IPS-18a (cell line): ENCODE results near the gene FAM193A.
"Not testable (repeated sequence)": the region's sequence is repeated elsewhere in the genome, so short reads cannot be mapped to it uniquely, and the experiment has no call there.

Experiments
- H3K27ac ChIP-seq: one replicate; pipeline ENCODE4 v1.5.1; 2013; ENCODE audit warnings: low read length
- H3K27me3 ChIP-seq: one replicate; pipeline ENCODE4 v1.6.1; 2013; ENCODE audit warnings: mild to moderate bottlenecking, low read length; ENCODE audit not compliant: control insufficient read depth, insufficient read depth
- H3K36me3 ChIP-seq: one replicate; pipeline ENCODE4 v1.6.1; 2013; ENCODE audit warnings: low read depth, low read length; ENCODE audit not compliant: control insufficient read depth
- H3K4me1 ChIP-seq: one replicate; pipeline ENCODE4 v1.6.1; 2013; ENCODE audit warnings: low read depth, low read length; ENCODE audit not compliant: control insufficient read depth
- H3K4me3 ChIP-seq: one replicate; pipeline ENCODE4 v1.5.1; 2013; ENCODE audit warnings: low read length
- H3K9ac ChIP-seq: one replicate; pipeline ENCODE4 v1.6.1; 2013; ENCODE audit warnings: mild to moderate bottlenecking, low read length, moderate library complexity
- H3K9me3 ChIP-seq: one replicate; pipeline ENCODE4 v1.6.1; 2013; ENCODE audit warnings: low read depth, low read length; ENCODE audit not compliant: control insufficient read depth

FAM193A gene

DNA sequence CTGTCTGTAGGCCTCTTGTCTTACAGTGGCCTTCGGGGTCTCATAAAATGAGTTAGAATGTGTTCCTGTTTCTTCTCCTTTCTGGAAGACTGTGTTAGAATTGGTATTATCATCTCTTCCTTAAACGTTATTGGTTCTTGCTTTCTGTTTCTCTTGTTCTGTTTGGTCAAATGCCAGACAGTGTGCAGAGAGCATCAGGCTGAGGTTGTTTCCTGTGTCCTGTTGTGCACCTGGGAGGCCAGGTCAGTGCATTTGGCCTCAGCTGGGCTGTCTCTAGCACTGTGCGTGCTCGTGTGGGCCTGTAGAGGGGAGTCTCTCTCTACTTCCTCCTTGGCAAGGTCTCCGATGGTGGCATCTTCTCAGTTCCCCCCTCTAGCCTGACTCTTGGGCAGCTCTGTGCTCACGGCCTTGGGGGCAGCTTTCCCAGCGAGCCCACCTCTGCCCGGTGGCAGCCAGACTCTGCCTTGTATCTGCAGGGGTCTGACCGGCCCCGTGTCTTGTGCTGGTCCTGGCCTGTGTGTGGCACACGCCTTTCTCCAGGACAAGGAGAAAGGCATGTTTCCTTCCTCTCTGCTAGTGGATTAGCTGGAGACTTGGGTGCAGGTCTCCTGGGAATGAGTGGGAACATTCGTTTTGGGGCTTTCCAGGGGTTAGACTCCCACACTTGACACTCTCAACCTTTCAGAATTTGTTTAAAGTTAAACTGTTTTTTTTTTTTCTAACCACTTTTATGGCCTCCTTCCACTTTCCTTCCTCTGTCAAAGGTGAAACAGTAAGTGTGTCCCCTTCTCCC is 62.3 kb downstream of the FAM193A start:
- no peak overlapping the region for H3K9ac ChIP-seq
- peaks cover 29% of the 10 kb centered on the region for H3K4me1 ChIP-seq
- no peaks in the 10 kb centered on the region for H3K27me3 ChIP-seq
- H3K4me3 ChIP-seq, result no peak overlapping the region
- no peak overlapping the region for H3K27ac ChIP-seq
- H3K9me3 ChIP-seq, result no peaks in the 10 kb centered on the region
- no peaks in the 10 kb centered on the region for H3K36me3 ChIP-seq

DNA sequence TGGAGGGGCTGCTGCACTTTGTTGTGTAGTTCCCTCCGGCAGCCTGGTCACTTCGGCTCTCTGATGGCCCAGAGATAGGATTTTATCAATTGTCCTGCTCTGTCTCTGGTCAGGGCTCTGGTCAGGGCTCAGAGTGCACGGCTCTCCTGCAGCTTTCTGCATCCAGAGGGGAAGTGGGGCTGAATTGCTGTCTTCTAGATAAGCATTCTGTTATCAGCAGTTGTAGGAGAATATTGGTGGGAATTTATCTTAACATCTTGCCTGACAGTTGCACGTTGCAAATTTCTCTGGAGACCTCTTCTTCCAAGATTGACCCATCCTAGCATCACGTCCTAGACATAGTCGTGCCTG is 62.8 kb downstream of the FAM193A start:
- H3K9ac ChIP-seq, result no peak overlapping the region
- peaks cover 29% of the 10 kb centered on the region for H3K4me1 ChIP-seq
- H3K27me3 ChIP-seq, result no peaks in the 10 kb centered on the region
- H3K36me3 ChIP-seq, result no peaks in the 10 kb centered on the region
- no peak overlapping the region for H3K27ac ChIP-seq
- H3K4me3 ChIP-seq, result no peak overlapping the region
- no peaks in the 10 kb centered on the region for H3K9me3 ChIP-seq

DNA sequence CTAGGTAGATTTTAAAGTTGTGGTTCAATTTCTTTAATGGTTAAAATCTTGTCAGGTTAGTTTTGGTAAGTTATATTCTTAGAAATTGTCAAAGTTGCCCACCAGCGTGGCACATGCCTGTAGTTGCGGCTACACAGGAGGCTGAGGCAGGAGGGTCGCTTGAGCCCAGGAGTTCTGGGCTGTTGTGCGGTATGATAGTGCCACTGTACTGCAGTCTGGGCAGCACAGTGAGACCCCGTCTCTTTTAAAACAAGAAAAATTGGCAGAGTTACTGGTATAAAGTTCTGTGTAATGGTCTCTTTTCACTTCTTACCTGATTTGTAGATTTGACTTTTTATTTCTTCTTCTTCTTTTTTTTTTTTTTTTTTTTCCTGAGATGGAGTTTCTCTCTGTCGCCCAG is 64.4 kb downstream of the FAM193A start:
- Histone ChIP-seq H3K27ac (no peak overlapping the region), H3K9me3 (no peaks in the 10 kb centered on the region), H3K4me1 (peaks cover 29% of the 10 kb centered on the region), H3K9ac (no peak overlapping the region), H3K27me3 (no peaks in the 10 kb centered on the region), H3K36me3 (no peaks in the 10 kb centered on the region), H3K4me3 (no peak overlapping the region)

DNA sequence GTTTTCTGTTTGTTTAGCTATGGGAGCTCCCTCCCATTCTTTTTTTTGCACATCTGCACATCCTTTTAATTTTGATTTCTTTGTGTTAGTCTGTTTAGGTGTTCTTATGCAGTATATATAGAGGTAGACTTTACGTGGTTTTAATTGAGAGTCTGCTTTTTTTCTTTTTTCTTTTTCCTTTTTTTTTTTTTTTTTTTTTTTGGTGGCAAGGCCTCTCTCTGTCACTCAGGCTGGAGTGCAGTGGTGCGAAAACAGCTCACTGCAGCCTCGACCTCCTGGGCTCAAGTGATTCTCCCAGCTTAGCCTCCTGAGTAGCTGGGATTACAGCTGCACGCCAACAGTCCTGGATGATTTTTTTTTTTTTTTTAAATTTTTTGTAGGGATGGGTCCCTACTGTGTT is 68.2 kb downstream of the FAM193A start:
- no peak overlapping the region for H3K9ac ChIP-seq
- no peaks in the 10 kb centered on the region for H3K4me1 ChIP-seq
- no peaks in the 10 kb centered on the region for H3K27me3 ChIP-seq
- no peaks in the 10 kb centered on the region for H3K9me3 ChIP-seq
- no peaks in the 10 kb centered on the region for H3K36me3 ChIP-seq
- H3K4me3 ChIP-seq, result no peak overlapping the region
- no peak overlapping the region for H3K27ac ChIP-seq

DNA sequence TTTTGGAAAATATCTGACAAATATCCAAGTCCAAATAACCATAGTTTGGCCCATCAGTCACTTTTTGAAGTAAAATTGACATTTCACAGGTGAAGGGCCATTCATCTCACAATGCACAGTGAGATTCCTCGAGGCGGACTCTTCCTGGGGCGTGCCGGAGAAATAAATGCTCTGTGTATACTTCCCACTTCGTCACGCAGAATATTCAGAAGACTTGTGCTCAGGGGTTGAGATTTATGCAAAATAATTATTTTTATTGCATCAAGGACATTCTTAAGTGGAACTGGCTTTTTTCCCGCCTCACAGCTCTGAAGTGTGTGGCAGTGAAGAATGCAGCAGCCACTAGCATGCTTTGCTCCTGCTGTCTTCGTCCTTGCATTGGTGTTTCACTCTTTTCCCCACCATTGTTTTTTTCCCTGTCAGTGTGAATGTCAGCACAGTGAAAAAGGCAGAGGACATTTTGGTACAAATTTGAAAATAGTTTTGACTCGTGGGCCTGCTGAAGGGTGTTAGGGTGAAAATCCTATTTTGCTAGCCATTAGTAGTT is 70.6 kb downstream of the FAM193A start:
- Histone ChIP-seq H3K36me3 (no peaks in the 10 kb centered on the region), H3K9ac (no peak overlapping the region), H3K4me3 (no peak overlapping the region), H3K27me3 (no peaks in the 10 kb centered on the region), H3K4me1 (no peaks in the 10 kb centered on the region), H3K9me3 (no peaks in the 10 kb centered on the region), H3K27ac (no peak overlapping the region)

DNA sequence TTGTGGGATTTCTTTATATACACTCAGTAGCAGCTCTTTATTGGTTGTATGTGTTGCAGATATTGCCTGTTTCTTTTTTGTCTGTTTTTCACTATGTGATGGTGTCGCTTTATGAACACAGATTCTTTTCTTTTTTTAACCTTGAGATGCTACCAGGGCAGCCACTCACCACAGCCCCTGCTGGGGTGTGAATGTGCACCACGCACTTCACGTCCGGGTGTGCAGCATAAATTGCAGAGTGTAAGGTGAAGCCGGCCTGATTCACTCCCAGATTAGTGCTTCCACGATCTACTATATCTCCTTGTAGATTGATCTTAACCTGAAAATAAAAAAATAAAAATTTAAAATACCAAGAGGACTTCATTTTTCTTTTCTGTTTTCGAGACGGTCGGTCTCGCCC is 71.4 kb downstream of the FAM193A start:
- Histone ChIP-seq H3K27me3 (no peaks in the 10 kb centered on the region), H3K9me3 (no peaks in the 10 kb centered on the region), H3K9ac (no peak overlapping the region), H3K36me3 (no peaks in the 10 kb centered on the region), H3K4me1 (no peaks in the 10 kb centered on the region), H3K4me3 (no peak overlapping the region), H3K27ac (no peak overlapping the region)

DNA sequence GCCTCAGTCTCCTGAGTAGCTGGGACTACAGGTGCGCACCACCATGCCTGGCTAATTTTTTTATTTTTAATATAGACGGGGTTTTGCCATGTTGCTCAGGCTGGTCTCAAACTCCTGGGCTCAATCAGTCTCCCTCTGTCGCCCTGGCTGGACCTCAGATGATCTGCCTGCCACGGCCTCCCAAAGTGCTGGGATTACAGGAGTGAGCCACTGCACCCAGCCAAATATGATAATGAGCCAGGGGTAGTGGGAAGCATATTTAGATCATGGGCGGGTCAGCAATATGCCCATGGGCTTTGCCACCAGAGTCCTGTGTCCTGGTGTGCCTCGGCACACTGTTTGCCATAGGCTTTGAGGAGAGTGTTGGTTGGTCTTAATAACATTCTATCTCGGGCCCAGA is 71.8 kb downstream of the FAM193A start:
- Histone ChIP-seq H3K9ac (no peak overlapping the region), H3K4me1 (no peaks in the 10 kb centered on the region), H3K36me3 (no peaks in the 10 kb centered on the region), H3K9me3 (no peaks in the 10 kb centered on the region), H3K27ac (no peak overlapping the region), H3K27me3 (no peaks in the 10 kb centered on the region), H3K4me3 (no peak overlapping the region)

DNA sequence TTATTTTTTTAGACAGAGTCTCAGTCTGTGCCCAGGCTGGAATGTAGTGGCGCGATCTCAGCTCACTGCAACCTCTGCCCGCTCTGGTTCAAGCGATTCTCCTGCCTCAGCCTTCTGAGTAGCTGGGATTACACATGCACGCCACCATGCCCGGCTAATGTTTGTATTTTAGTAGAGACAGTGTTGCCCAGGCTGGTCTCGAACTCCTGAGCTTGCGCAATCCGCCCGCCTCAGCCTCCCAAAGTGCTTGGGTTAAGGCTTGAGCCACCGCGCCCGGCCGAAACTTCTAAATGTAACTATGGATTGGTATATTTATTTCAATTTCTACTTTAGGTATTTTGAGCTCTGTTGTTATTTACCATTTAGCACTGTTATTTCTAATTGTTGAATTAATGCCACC is 79.4 kb downstream of the FAM193A start:
- no peak overlapping the region for H3K4me3 ChIP-seq
- H3K27ac ChIP-seq, result no peak overlapping the region
- H3K4me1 ChIP-seq, result peaks cover 17% of the 10 kb centered on the region
- no peaks in the 10 kb centered on the region for H3K36me3 ChIP-seq
- H3K9ac ChIP-seq, result no peak overlapping the region
- no peaks in the 10 kb centered on the region for H3K27me3 ChIP-seq
- no peaks in the 10 kb centered on the region for H3K9me3 ChIP-seq

DNA sequence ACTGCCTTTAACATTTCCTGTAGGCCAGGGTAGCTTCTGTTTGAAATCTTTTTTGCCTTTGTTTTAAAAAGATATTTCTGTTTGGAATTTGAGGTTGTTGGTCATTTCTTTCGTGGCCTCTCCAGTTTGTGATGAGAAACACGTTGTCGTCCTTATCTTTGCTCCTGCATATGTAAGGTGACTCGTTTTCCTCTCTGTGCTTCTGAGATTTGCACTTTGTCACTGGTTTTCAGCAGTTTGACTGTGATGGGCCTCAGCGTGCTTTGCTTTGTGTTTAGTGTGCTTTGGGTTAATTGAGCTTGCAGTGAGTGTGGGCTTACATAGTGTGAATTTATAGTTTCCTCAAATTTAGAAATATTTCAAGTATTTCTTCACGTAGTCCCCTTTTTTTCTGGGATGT is 81.5 kb downstream of the FAM193A start:
- no peak overlapping the region for H3K27ac ChIP-seq
- H3K9me3 ChIP-seq, result no peaks in the 10 kb centered on the region
- no peaks in the 10 kb centered on the region for H3K36me3 ChIP-seq
- H3K9ac ChIP-seq, result no peak overlapping the region
- H3K27me3 ChIP-seq, result no peaks in the 10 kb centered on the region
- peaks cover 30% of the 10 kb centered on the region for H3K4me1 ChIP-seq
- H3K4me3 ChIP-seq, result no peak overlapping the region

DNA sequence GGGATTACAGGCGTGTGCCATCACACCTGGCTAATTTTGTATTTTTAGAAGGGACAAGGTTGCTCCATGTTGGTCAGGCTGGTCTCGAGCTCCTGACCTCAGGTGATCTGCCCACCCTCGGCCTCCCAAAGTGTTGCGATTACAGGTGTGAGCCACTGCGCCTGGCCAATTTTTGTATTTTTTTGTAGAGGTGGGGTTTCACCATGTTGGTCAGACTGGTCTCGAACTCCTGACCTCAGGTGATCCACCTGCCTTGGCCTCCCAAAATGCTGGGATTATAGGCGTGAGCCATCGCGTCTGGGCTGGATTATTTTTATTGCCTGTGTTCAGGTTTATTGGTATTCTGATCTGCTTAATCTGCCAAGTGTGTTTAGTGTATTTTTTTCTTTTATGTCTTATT is 82.3 kb downstream of the FAM193A start:
- H3K27me3 ChIP-seq, H3K9ac ChIP-seq, H3K27ac ChIP-seq, H3K36me3 ChIP-seq, H3K9me3 ChIP-seq, H3K4me3 ChIP-seq: not testable (repeated sequence)
- peaks cover 30% of the 10 kb centered on the region for H3K4me1 ChIP-seq

DNA sequence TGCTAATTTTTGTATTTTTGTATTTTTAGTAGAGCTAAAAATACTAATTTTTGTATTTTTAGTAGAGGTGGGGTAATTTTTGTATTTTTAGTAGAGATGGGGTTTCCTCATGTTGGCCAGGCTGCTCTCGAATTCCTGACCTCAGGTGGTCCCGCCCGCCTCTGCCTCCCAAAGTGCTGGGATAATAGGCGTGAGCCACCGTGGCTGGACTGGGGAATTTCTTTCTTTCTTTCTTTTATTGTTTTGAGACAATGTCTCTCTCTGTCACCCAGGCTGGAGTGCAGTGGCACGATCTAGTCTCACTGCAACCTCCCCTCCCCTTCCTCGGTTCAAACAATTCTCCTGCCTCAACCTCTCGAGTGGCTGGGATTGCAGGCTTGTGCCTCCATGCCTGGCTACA is 83.0 kb downstream of the FAM193A start:
- peaks cover 30% of the 10 kb centered on the region for H3K4me1 ChIP-seq
- no peaks in the 10 kb centered on the region for H3K9me3 ChIP-seq
- no peak overlapping the region for H3K27ac ChIP-seq
- H3K4me3 ChIP-seq, result no peak overlapping the region
- H3K27me3 ChIP-seq, result no peaks in the 10 kb centered on the region
- H3K36me3 ChIP-seq, result no peaks in the 10 kb centered on the region
- no peak overlapping the region for H3K9ac ChIP-seq

DNA sequence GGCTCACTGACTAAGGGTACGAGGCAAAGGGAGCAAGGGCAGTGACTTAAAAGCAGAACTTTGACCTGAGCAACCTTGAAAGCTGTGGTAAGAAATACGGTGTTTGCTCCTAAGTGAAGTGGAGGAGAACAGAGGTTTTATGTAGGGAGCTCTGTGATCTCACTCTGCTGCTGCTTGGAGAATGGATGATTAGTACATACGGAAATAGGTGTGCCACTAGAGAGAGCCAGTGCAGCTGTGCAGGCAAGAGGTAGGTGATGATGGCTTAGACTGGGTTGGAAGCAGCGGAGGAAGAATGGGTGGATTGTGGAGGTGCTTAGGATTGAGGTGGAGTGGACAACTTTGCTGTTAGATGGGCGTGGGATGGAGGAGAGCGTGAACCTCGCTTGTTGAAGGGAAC is 85.0 kb downstream of the FAM193A start:
- Histone ChIP-seq H3K4me1 (peaks cover 30% of the 10 kb centered on the region), H3K27me3 (no peaks in the 10 kb centered on the region), H3K9me3 (no peaks in the 10 kb centered on the region), H3K4me3 (no peak overlapping the region), H3K9ac (no peak overlapping the region), H3K27ac (no peak overlapping the region), H3K36me3 (peaks cover 5% of the 10 kb centered on the region)
